Mesodermal cell (in vitro differentiated cells): ENCODE data around the gene ABCB11.

ENCODE experiments used
- H3K27ac ChIP-seq: 2 replicates; pipeline ENCODE4 v1.7.0; 2013; ENCODE audit warnings: mild to moderate bottlenecking, low read depth, low read length, moderate library complexity; ENCODE audit not compliant: severe bottlenecking
- H3K36me3 ChIP-seq: 2 replicates; pipeline ENCODE4 v1.7.1; 2013; ENCODE audit warnings: mild to moderate bottlenecking, low read length, moderate library complexity; ENCODE audit not compliant: control insufficient read depth, insufficient read depth
- H3K4me1 ChIP-seq: one replicate; pipeline ENCODE4 v1.7.1; 2013; ENCODE audit warnings: mild to moderate bottlenecking, low read length; ENCODE audit not compliant: insufficient read depth, control insufficient read depth, poor library complexity, severe bottlenecking
- H3K4me3 ChIP-seq: 2 replicates; pipeline ENCODE4 v1.7.0; 2013; ENCODE audit warnings: low read length, control low read depth, mild to moderate bottlenecking; ENCODE audit not compliant: insufficient read depth, poor library complexity, severe bottlenecking; ENCODE audit errors: extremely low read depth
- H3K9me3 ChIP-seq: 2 replicates; pipeline ENCODE4 v1.7.1; 2013; ENCODE audit warnings: mild to moderate bottlenecking, low read length, moderate library complexity; ENCODE audit not compliant: control insufficient read depth
- WGBS, 2 experiments: methylation state at CpG; one replicate each; pipeline ENCODE4 v1.1.5; 2013; ENCODE audit warnings: missing lambda C conversion rate in 2 of 2; ENCODE audit not compliant: insufficient coverage in 2 of 2; 5-methylcytosine and 5-hydroxymethylcytosine counted together

The ABCB11 gene

DNA sequence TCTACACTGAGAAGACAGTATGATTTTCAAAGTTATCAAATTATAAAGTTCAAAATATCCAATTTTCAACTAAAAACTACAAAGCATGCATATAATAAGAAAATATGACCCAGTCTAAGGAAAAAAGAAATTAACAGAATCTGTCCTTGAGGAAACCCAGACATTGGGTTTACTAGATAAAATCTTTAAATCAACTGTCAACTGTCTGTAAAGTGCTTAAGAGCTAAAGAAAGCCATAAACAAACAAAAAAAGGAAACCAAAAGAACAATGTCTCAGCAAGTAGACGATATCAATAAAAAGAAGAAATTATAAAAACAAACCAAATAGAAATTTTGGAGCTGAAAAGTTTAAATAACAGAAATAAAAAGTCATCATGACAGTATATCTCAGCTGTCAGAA lies 10.5 kb upstream of the ABCB11 start:
- Histone ChIP-seq H3K36me3 (no peaks in the 10 kb centered on the region), H3K4me1 (peaks cover 6% of the 10 kb centered on the region), H3K27ac (no peak overlapping the region), H3K4me3 (no peak overlapping the region), H3K9me3 (peaks cover 18% of the 10 kb centered on the region)
- WGBS, 2 experiments, result no CpG with 5 or more reads among the region's 1 CpG

DNA sequence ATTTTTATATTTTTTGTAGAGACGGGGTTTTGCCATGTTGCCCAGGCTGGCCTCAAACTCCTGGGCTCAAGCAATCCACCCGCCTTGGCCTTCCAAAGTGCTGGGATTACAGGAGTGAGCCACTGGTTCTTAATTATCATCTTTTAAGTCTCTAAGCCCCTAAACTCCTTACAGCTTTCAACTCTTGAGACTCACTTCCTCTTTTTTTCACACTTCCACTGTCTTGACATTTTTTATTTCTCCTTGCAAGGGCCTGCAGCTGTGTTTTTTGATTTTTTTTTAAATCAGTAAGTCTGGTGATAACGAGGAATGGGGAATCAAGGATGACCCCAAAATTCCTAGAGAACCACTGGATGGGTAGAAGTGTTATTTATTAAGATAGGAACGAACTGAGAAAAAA lies 8.6 kb upstream of the ABCB11 start:
- Histone ChIP-seq H3K4me1 (peaks cover 7% of the 10 kb centered on the region), H3K27ac (no peak overlapping the region), H3K36me3 (no peaks in the 10 kb centered on the region), H3K9me3 (peaks cover 18% of the 10 kb centered on the region), H3K4me3 (no peak overlapping the region)
- WGBS, 2 experiments, result 88 to 93% methylated on average over 4 of the region's 4 CpGs

DNA sequence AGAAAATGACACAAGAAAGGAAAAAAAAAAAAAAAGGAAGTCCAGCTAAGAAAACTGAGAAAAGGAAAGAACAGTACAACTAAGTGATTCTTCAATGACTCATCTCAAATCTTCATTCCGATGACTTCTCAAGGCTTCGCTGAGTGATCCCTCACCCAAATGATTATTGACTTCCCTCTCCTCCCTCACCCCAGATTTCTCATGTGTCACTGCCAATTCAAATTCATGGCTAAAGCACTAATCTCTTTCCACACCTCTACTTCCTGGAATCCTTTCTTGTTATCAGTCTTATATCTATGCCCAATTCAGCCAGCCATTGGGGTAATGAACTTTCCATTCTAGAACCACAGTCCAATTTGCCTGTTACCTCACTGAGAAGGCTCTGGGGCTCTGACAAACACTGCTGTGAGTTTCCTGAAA lies 7.2 kb upstream of the ABCB11 start:
- H3K36me3 ChIP-seq, result no peaks in the 10 kb centered on the region
- H3K4me1 ChIP-seq, result peaks cover 12% of the 10 kb centered on the region
- no peak overlapping the region for H3K4me3 ChIP-seq
- 82 to 83% methylated on average over 2 of the region's 2 CpGs for WGBS, 2 experiments
- H3K9me3 ChIP-seq, result peaks cover 13% of the 10 kb centered on the region
- peak overlapping the region; percentile 10 for H3K27ac ChIP-seq

GRCh38 chr2:169036736-169037440 lies 5.8 kb upstream of the ABCB11 start:
- 70 to 100% methylated on average over 1 to 2 of the region's 4 CpGs for WGBS, 2 experiments
- H3K36me3 ChIP-seq, result no peaks in the 10 kb centered on the region
- no peaks in the 10 kb centered on the region for H3K9me3 ChIP-seq
- H3K27ac ChIP-seq, result no peak overlapping the region
- peaks cover 12% of the 10 kb centered on the region for H3K4me1 ChIP-seq
- no peak overlapping the region for H3K4me3 ChIP-seq

DNA sequence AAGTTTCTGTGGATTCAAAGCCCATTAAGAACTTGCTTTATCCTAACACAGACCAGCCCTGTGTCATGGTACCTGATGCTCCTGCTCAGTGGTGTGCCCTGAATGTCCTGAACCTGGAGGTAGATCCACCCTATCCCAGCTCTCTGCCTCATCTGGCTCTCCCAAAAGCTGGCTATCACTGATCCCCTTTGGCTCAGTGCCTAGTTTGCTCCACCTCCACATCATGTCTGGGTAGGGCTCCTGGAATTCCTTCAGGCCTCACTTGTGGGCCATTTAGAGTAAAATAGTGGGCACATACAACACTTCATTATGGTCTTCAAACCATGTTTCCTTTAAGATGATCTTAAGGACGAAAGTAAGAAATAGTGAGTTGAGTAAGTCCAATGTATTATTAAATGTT lies 4.8 kb upstream of the ABCB11 start:
- Histone ChIP-seq H3K4me1 (peaks cover 12% of the 10 kb centered on the region), H3K36me3 (no peaks in the 10 kb centered on the region), H3K4me3 (no peak overlapping the region), H3K9me3 (no peaks in the 10 kb centered on the region), H3K27ac (no peak overlapping the region)
- no CpG with 5 or more reads among the region's 1 CpG for WGBS, 2 experiments

GRCh38 chr2:169034984-169035544 lies 3.9 kb upstream of the ABCB11 start:
- no peaks in the 10 kb centered on the region for H3K36me3 ChIP-seq
- no peak overlapping the region for H3K27ac ChIP-seq

DNA sequence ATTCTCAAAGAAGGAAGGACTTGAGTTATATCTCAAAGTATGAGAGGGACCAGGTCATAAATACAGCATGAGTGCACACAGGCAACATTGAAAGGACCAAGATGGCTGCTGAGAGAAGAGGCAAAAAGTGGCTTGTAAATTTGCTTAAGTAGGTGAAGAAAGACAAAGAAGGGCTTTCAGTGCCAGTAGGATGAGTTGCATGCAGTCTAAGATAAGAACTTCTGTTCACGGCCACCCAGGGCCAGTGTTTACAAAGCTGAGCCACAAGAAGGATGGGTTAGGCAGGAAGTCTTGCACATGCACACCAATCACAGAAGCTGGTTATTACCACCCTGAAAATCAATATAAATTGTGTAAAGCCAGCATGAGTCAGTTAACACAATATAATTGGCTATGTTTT lies 3.1 kb upstream of the ABCB11 start:
- Histone ChIP-seq H3K36me3 (no peaks in the 10 kb centered on the region), H3K27ac (no peak overlapping the region), H3K9me3 (no peaks in the 10 kb centered on the region), H3K4me3 (no peak overlapping the region), H3K4me1 (peaks cover 12% of the 10 kb centered on the region)
- 33% methylated on average over 1 of the region's 1 CpG; no CpG with 5 or more reads in 1 of the 2 experiments for WGBS, 2 experiments

More at GRCh38 chr2:169034984-169035544, 3.9 kb upstream of the ABCB11 start:
- H3K4me1 ChIP-seq, result peaks cover 12% of the 10 kb centered on the region
- no peak overlapping the region for H3K4me3 ChIP-seq
- no peaks in the 10 kb centered on the region for H3K9me3 ChIP-seq

DNA sequence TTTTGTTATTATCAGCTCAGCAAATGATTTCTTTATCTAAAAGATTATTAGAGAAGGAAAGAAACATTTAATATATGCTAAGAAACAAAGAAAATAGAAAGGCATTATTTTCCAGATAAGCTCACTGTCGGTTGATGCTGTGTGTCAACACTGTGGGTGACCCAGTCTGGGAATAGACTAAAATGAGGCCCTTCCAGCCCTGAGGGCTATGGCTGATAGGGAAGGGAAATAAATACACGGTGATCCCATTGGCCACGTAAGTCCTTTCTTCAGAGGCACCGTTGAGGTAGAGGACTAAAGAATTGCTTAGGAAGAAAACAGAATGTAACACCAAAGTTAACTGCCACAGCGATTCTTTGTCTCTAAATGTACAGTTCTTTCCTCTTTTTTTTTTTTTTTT lies 1.8 kb downstream of the ABCB11 start:
- no peaks in the 10 kb centered on the region for H3K36me3 ChIP-seq
- H3K4me3 ChIP-seq, result no peak overlapping the region
- peaks cover 2% of the 10 kb centered on the region for H3K4me1 ChIP-seq
- WGBS, 2 experiments, result 67 to 100% methylated on average over 1 to 3 of the region's 5 CpGs
- H3K9me3 ChIP-seq, result no peaks in the 10 kb centered on the region
- no peak overlapping the region for H3K27ac ChIP-seq

DNA sequence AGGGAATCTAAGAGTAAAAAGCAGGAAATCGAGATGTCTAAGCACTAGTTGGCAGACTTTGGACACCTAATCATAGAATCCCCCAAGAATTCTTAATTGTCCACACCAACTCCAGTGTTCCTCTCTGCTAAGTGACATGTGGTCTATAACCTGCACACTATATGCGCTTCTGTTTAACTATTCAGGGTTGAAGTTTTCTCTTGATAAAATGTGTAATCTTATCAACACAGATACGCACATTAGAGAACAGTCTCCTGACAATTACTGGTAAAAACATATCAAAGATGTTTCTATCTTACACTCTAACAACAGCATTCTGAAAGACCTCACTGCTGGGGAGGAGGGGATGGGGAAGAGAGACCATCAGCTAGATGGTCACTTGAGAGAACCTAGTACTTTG lies 3.9 kb downstream of the ABCB11 start:
- H3K9me3 ChIP-seq, result no peaks in the 10 kb centered on the region
- no peak overlapping the region for H3K4me3 ChIP-seq
- H3K4me1 ChIP-seq, result no peaks in the 10 kb centered on the region
- H3K27ac ChIP-seq, result no peak overlapping the region
- H3K36me3 ChIP-seq, result no peaks in the 10 kb centered on the region
- 100% methylated on average over 1 of the region's 3 CpGs for WGBS, 2 experiments

GRCh38 chr2:169026056-169026455 lies 5.1 kb downstream of the ABCB11 start:
- H3K4me1 ChIP-seq, result no peaks in the 10 kb centered on the region
- H3K4me3 ChIP-seq, result no peak overlapping the region
- H3K27ac ChIP-seq, result no peak overlapping the region
- no CpG with 5 or more reads among the region's 1 CpG for WGBS, 2 experiments
- no peaks in the 10 kb centered on the region for H3K36me3 ChIP-seq
- H3K9me3 ChIP-seq, result no peaks in the 10 kb centered on the region

GRCh38 chr2:169023161-169023560 lies 8.0 kb downstream of the ABCB11 start:
- H3K4me3 ChIP-seq, result no peak overlapping the region

More at GRCh38 chr2:169023161-169023560, 8.0 kb downstream of the ABCB11 start:
- Histone ChIP-seq H3K36me3 (no peaks in the 10 kb centered on the region), H3K4me1 (no peaks in the 10 kb centered on the region), H3K27ac (no peak overlapping the region), H3K9me3 (no peaks in the 10 kb centered on the region)
- 87% methylated on average over 3 of the region's 3 CpGs; no CpG with 5 or more reads in 1 of the 2 experiments for WGBS, 2 experiments
